Stomach (tissue), 9 donors: ENCODE results near the gene APBB3. TPM values are rescaled to one million over a fixed set of nuclear protein-coding genes. Genes with fewer than 3 reads are reported as not detected.
A peak's percentile ranks its signal among the peaks of the same experiment; 100 is the strongest.
"Not testable (repeated sequence)": the region's sequence is repeated elsewhere in the genome, so short reads cannot be mapped to it uniquely, and the experiment has no call there.

ENCODE experiments used
- DNase-seq, 2 donors: peaks; one replicate each; pipeline versions ENCODE4 v3.0.0 to v3.0.0-alpha.2; 2013 to 2019
- H3K27ac ChIP-seq, 5 donors: fragments of 200-600 bp in 4 of 5; sonication (generic) in 4 of 5; one replicate each; pipeline ENCODE4 v1.5.1; 2013 to 2019; ENCODE audit warnings: mild to moderate bottlenecking in 1 of 5, moderate library complexity in 1 of 5
- H3K27me3 ChIP-seq, 3 donors: fragments of 200-600 bp; sonication (generic); one replicate each; pipeline ENCODE4 v1.5.1; 2017 to 2019; ENCODE audit warnings: mixed run types in 1 of 3
- H3K36me3 ChIP-seq, 4 donors: fragments of 200-600 bp; sonication (generic); 1 replicate in 3 of 4; 2 replicates in 1 of 4; pipeline ENCODE4 v1.5.1; 2016 to 2019
- H3K4me1 ChIP-seq, 4 donors: fragments of 200-600 bp; sonication (generic); one replicate each; pipeline ENCODE4 v1.5.1; 2016 to 2019
- H3K4me3 ChIP-seq, 4 donors: fragments of 200-600 bp; sonication (generic) in 3 of 4; one replicate each; pipeline ENCODE4 v1.5.1; 2016 to 2019; ENCODE audit warnings: mild to moderate bottlenecking in 1 of 4
- H3K9me3 ChIP-seq, 4 donors: fragments of 200-600 bp; sonication (generic); one replicate each; pipeline ENCODE4 v1.5.1; 2016 to 2019
- CTCF ChIP-seq, 7 experiments: fragments of 450-650 bp in 4 of 7; fragments of 200-600 bp in 3 of 7; sonication (generic) in 3 of 7; IDR thresholded peaks; one replicate each; pipeline ENCODE4 v1.5.1; 2016 to 2019; ENCODE audit warnings: antibody characterized with exemption in 7 of 7, control low read depth in 2 of 7, mild to moderate bottlenecking in 1 of 7
- EP300 ChIP-seq: sonication (generic); formaldehyde crosslinking; IDR thresholded peaks from one replicate; pipeline ENCODE4 v1.6.1; 2017; ENCODE audit warnings: antibody characterized with exemption
- POLR2A ChIP-seq, 4 donors: fragments of 450-650 bp; IDR thresholded peaks; one replicate each; pipeline ENCODE4 v1.6.1; 2016; ENCODE audit warnings: antibody characterized with exemption in 4 of 4, control low read depth in 2 of 4, mild to moderate bottlenecking in 1 of 4, moderate library complexity in 1 of 4
- POLR2AphosphoS5 ChIP-seq, 3 donors: sonication (generic); formaldehyde crosslinking; IDR thresholded peaks; one replicate each; pipeline ENCODE4 v1.6.1; 2016; ENCODE audit warnings: antibody characterized with exemption in 3 of 3
- WGBS, 5 donors: extraction: QIAGEN DNeasy Blood & Tissue Kit in 3 of 5; methylation state at CpG; one replicate each; pipeline versions ENCODE4 v1.1.5 to v1.1.7; 2013 to 2018; 5-methylcytosine and 5-hydroxymethylcytosine counted together
- intact Hi-C: fragments of 100-400 bp; cut with DNase I; formaldehyde crosslinking; loops from one replicate; pipeline ENCODE4 v1.15.1; 2023; ENCODE audit warnings: low total_unique reads
- polyA plus RNA-seq, 3 donors: library from polyadenylated mRNA; stranded (reverse); fragments of 200-250 nt; gene quantifications; one replicate each; pipeline ENCODE4 v1.2.3, GENCODE V29; 2013
- total RNA-seq, 5 donors: library from RNA; depleted of rRNA; stranded (reverse); fragments of >200 nt; gene quantifications; one replicate each; pipeline versions ENCODE4 v1.1.0 to v1.2.3, GENCODE V29; 2014 to 2016
- donor health status: healthy with polysubstance abuse.
- donor health status: Bipolar disorder and iron deficiency.
- donor health status: healthy.

The APBB3 gene
- total and polyA plus RNA-seq, 8 donors: 5.4 to 40.8 (median 16.7) TPM

GRCh38 chr5:140608722-140609121, 44.3 kb upstream of the APBB3 start:
- Histone ChIP-seq H3K9me3 (no peaks in the 10 kb centered on the region), H3K27ac (peak overlapping the region in 2 of 5 donors; percentile 48 to 57), H3K36me3 (no peaks in the 10 kb centered on the region), H3K27me3 (no peaks in the 10 kb centered on the region), H3K4me3 (no peak overlapping the region), H3K4me1 (peaks cover 0 to 26% (median 3%) of the 10 kb centered on the region in 4 donors)
- intact Hi-C loops: no loop called here
- no peak for DNase-seq
- TF ChIP-seq POLR2AphosphoS5 (IDR thresholded peaks at IDR 0.05) (no peak), EP300 (no peak), CTCF (IDR thresholded peaks at IDR 0.05) (no peak), POLR2A (IDR thresholded peaks at IDR 0.05) (no peak)

GRCh38 chr5:140607031-140607430, 42.6 kb upstream of the APBB3 start:
- no peaks in the 10 kb centered on the region for H3K9me3 ChIP-seq
- 75 to 89% (median 86%) methylated on average over 2 of the region's 2 CpGs for WGBS, 5 donors
- H3K36me3 ChIP-seq: no peaks in the 10 kb centered on the region
- intact Hi-C loops: no loop called here
- no peak overlapping the region for H3K27ac ChIP-seq
- DNase-seq: no peak
- H3K4me3 ChIP-seq: no peak overlapping the region
- no peaks in the 10 kb centered on the region for H3K27me3 ChIP-seq
- no peak for TF ChIP-seq EP300
- no peak for TF ChIP-seq POLR2AphosphoS5 (IDR thresholded peaks at IDR 0.05)
- no peak for TF ChIP-seq POLR2A (IDR thresholded peaks at IDR 0.05)
- TF ChIP-seq CTCF (IDR thresholded peaks at IDR 0.05): no peak
- H3K4me1 ChIP-seq: peaks cover 0 to 26% (median 3%) of the 10 kb centered on the region in 4 donors

GRCh38 chr5:140605879-140606278, 41.5 kb upstream of the APBB3 start:
- TF ChIP-seq POLR2AphosphoS5 (IDR thresholded peaks at IDR 0.05): no peak
- TF ChIP-seq POLR2A (IDR thresholded peaks at IDR 0.05): no peak
- TF ChIP-seq EP300: no peak
- TF ChIP-seq CTCF (IDR thresholded peaks at IDR 0.05): no peak
- no peaks in the 10 kb centered on the region for H3K9me3 ChIP-seq
- H3K27me3 ChIP-seq: no peaks in the 10 kb centered on the region
- intact Hi-C loops: no loop called here
- 80 to 88% (median 88%) methylated on average over 3 of the region's 3 CpGs for WGBS, 5 donors
- peaks cover 0 to 17% (median 3%) of the 10 kb centered on the region in 4 donors for H3K4me1 ChIP-seq
- no peaks in the 10 kb centered on the region for H3K36me3 ChIP-seq
- no peak overlapping the region for H3K27ac ChIP-seq
- no peak overlapping the region for H3K4me3 ChIP-seq
- no peak for DNase-seq

- intact Hi-C loops: no loop called here
- H3K27ac ChIP-seq: no peak overlapping the region
- 91 to 97% (median 94%) methylated on average over 2 of the region's 2 CpGs for WGBS, 5 donors
These were observed 39.3 kb upstream of the APBB3 start for GRCh38 chr5:140603734-140604133.

GRCh38 chr5:140603446-140603698, 39.0 kb upstream of the APBB3 start:
- intact Hi-C loops, H3K36me3 ChIP-seq, H3K4me1 ChIP-seq, DNase-seq, H3K9me3 ChIP-seq, H3K27me3 ChIP-seq, H3K4me3 ChIP-seq: not testable (repeated sequence)
- 92 to 98% (median 94%) methylated on average over 4 of the region's 4 CpGs for WGBS, 5 donors
- peak overlapping the region in 1 of 5 donors; percentile 26 for H3K27ac ChIP-seq

More at GRCh38 chr5:140603734-140604133, 39.3 kb upstream of the APBB3 start:
- no peaks in the 10 kb centered on the region for H3K36me3 ChIP-seq
- no peak for DNase-seq
- H3K4me3 ChIP-seq: no peak overlapping the region
- no peaks in the 10 kb centered on the region for H3K9me3 ChIP-seq
- TF ChIP-seq POLR2AphosphoS5 (IDR thresholded peaks at IDR 0.05): no peak
- no peak for TF ChIP-seq EP300
- no peak for TF ChIP-seq POLR2A (IDR thresholded peaks at IDR 0.05)
- TF ChIP-seq CTCF (IDR thresholded peaks at IDR 0.05): no peak
- H3K4me1 ChIP-seq: no peaks in the 10 kb centered on the region
- no peaks in the 10 kb centered on the region for H3K27me3 ChIP-seq
